IMR-90 (cell line): ENCODE measurements around the gene LRP5. TPM values are rescaled to one million over a fixed set of nuclear protein-coding genes. Genes with fewer than 3 reads are reported as not detected.

Source experiments
- ATAC-seq: fragments of 200-7000 bp; cut with Tn5 transposase; 2 replicates; pipeline ENCODE4 v1.9.1; 2020; ENCODE audit warnings: low read depth, mild to moderate bottlenecking, moderate library complexity
- BruUV-seq: library from RNA; stranded (reverse); fragments of 400-500 nt; replicated peaks from 2 replicates; lab custom pipeline; 2021; lab: Mats Ljungman, UMichigan
- CTCF ChIA-PET: fragments of 300-600 bp; formaldehyde crosslinking; extraction: SDS; loops from one replicate; lab custom pipeline; 2021; ENCODE audit warnings: antibody characterized with exemption; lab: Yijun Ruan, JAX
- POLR2A ChIA-PET: fragments of 300-600 bp; sonication (Branson Sonifier 250); formaldehyde crosslinking; loops from one replicate; lab custom pipeline; 2022; ENCODE audit warnings: antibody characterized with exemption; ENCODE audit not compliant: unreplicated experiment; lab: Charles Lee
- DNase-seq: peaks from one replicate; pipeline ENCODE4 v3.0.0; 2013
- H2AFZ ChIP-seq: replicated peaks from 2 replicates; pipeline ENCODE3; 2013; ENCODE audit warnings: low read length, mild to moderate bottlenecking; ENCODE audit not compliant: poor library complexity
- H2AK5ac ChIP-seq: 2 replicates; pipeline ENCODE4 v1.6.1; 2013; ENCODE audit warnings: low read depth, low read length, inconsistent platforms
- H2AK9ac ChIP-seq: replicated peaks from 2 replicates; pipeline ENCODE3; 2013; ENCODE audit warnings: mild to moderate bottlenecking, low read depth, low read length, moderate library complexity; ENCODE audit not compliant: poor library complexity
- H2BK120ac ChIP-seq: 2 replicates; pipeline ENCODE4 v1.6.1; 2013; ENCODE audit warnings: low read depth, low read length, inconsistent platforms
- H2BK15ac ChIP-seq: 3 replicates; pipeline ENCODE4 v1.6.1; 2013; ENCODE audit warnings: low read depth, low read length, inconsistent platforms
- H2BK20ac ChIP-seq: 2 replicates; pipeline ENCODE4 v1.6.1; 2013; ENCODE audit warnings: low read depth, mild to moderate bottlenecking, inconsistent platforms, low read length, moderate library complexity
- H2BK5ac ChIP-seq: 2 replicates; pipeline ENCODE4 v1.6.1; 2013; ENCODE audit warnings: mild to moderate bottlenecking, low read depth, low read length, inconsistent platforms; ENCODE audit not compliant: poor library complexity, severe bottlenecking
- H3K14ac ChIP-seq: replicated peaks from 2 replicates; pipeline ENCODE4 v1.6.1; 2013; ENCODE audit warnings: low read depth, low read length, inconsistent platforms
- H3K18ac ChIP-seq: 2 replicates; pipeline ENCODE4 v1.6.1; 2013; ENCODE audit warnings: low read depth, low read length, control low read depth
- H3K23ac ChIP-seq: 2 replicates; pipeline ENCODE4 v1.6.1; 2013; ENCODE audit warnings: low read depth, low read length, inconsistent platforms
- H3K27ac ChIP-seq: 2 replicates; pipeline ENCODE4 v1.5.1; 2013; ENCODE audit warnings: mild to moderate bottlenecking, control low read depth, low read length; ENCODE audit not compliant: insufficient read depth
- H3K27me3 ChIP-seq: 2 replicates; pipeline ENCODE4 v1.6.1; 2013; ENCODE audit warnings: low read length; ENCODE audit not compliant: control insufficient read depth, insufficient read depth
- H3K36me3 ChIP-seq: 2 replicates; pipeline ENCODE4 v1.6.1; 2013; ENCODE audit warnings: low read length, mixed read lengths; ENCODE audit not compliant: control insufficient read depth, insufficient read depth
- H3K4ac ChIP-seq: 2 replicates; pipeline ENCODE4 v1.6.1; 2013; ENCODE audit warnings: low read depth, low read length, inconsistent platforms
- H3K4me1 ChIP-seq: 2 replicates; pipeline ENCODE4 v1.6.1; 2013; ENCODE audit warnings: low read length, mixed read lengths; ENCODE audit not compliant: control insufficient read depth, insufficient read depth
- H3K4me2 ChIP-seq: 2 replicates; pipeline ENCODE4 v1.6.1; 2013; ENCODE audit warnings: low read depth, mild to moderate bottlenecking, control low read depth, low read length, moderate library complexity
- H3K4me3 ChIP-seq: 2 replicates; pipeline ENCODE4 v1.5.1; 2013; ENCODE audit warnings: low read depth, mild to moderate bottlenecking, control low read depth, low read length, moderate library complexity; ENCODE audit not compliant: insufficient read depth
- H3K56ac ChIP-seq: 2 replicates; pipeline ENCODE4 v1.6.1; 2013; ENCODE audit warnings: low read length, inconsistent platforms; ENCODE audit not compliant: insufficient read depth; ENCODE audit errors: extremely low read depth
- H3K79me1 ChIP-seq, 2 experiments: 2 replicates each; pipeline ENCODE4 v1.6.1; 2013; ENCODE audit warnings: low read length in 2 of 2, inconsistent platforms in 1 of 2, low read depth in 1 of 2
- H3K9ac ChIP-seq: 2 replicates; pipeline ENCODE4 v1.6.1; 2013; ENCODE audit warnings: low read depth, low read length, control low read depth
- H3K9me1 ChIP-seq: 2 replicates; pipeline ENCODE4 v1.6.1; 2013; ENCODE audit warnings: low read length, inconsistent platforms; ENCODE audit not compliant: insufficient read depth
- H3K9me3 ChIP-seq: 2 replicates; pipeline ENCODE4 v1.6.1; 2013; ENCODE audit warnings: low read length; ENCODE audit not compliant: control insufficient read depth, insufficient read depth
- H4K20me1 ChIP-seq: 2 replicates; pipeline ENCODE4 v1.6.1; 2013; ENCODE audit warnings: low read length, inconsistent platforms; ENCODE audit not compliant: insufficient read depth
- H4K5ac ChIP-seq: 2 replicates; pipeline ENCODE4 v1.6.1; 2013; ENCODE audit warnings: mild to moderate bottlenecking, low read depth, low read length, control low read depth
- H4K8ac ChIP-seq, 2 experiments: 2 replicates each; pipeline ENCODE4 v1.6.1; 2013; ENCODE audit warnings: low read depth in 2 of 2, low read length in 2 of 2, control low read depth in 1 of 2, inconsistent platforms in 1 of 2
- H4K91ac ChIP-seq: 2 replicates; pipeline ENCODE4 v1.6.1; 2013; ENCODE audit warnings: low read depth, low read length, inconsistent platforms; ENCODE audit not compliant: insufficient read depth
- NFE2L2 ChIP-seq: fragments of 150-350 bp; IDR thresholded peaks from 2 replicates; pipeline ENCODE4 v1.6.1; 2016; ENCODE audit warnings: low read depth, mild to moderate bottlenecking, low read length
- POLR2A ChIP-seq: IDR thresholded peaks from 2 replicates; pipeline ENCODE4 v1.6.1; 2012; ENCODE audit warnings: mild to moderate bottlenecking, low read depth, low read length
- WGBS, 2 experiments: methylation state at CpG; one replicate each; pipeline versions ENCODE4 v1.1.5 to v1.1.7; 2013; ENCODE audit warnings: missing lambda C conversion rate in 2 of 2; ENCODE audit not compliant: insufficient read length in 1 of 2; ENCODE audit errors: extremely low coverage in 2 of 2; 5-methylcytosine and 5-hydroxymethylcytosine counted together
- dilution Hi-C: fragments of 300-500 bp; cut with HindIII; formaldehyde crosslinking; loops from one replicate; pipeline ENCODE4 v1.14.3; 2018; ENCODE audit warnings: low sequenced_read_pairs; ENCODE audit not compliant: unreplicated experiment
- in situ Hi-C: fragments of 300-500 bp; cut with MboI; formaldehyde crosslinking; loops from 3 replicates; pipeline ENCODE4 v1.14.3; 2019; ENCODE audit warnings: low sequenced_read_pairs, inconsistent platforms, mixed read lengths
- intact Hi-C: fragments of 100-400 bp; cut with micrococcal nuclease; formaldehyde crosslinking; loops from 2 replicates; pipeline ENCODE4 v1.10.0; 2022
- polyA plus RNA-seq, 3 experiments: library from polyadenylated mRNA; depleted of rRNA; stranded (reverse); fragments of >200 nt; gene quantifications; 2 replicates each; pipeline ENCODE4 v1.2.3, GENCODE V29; 2012; ENCODE audit warnings: low replicate concordance in 1 of 3
- total RNA-seq: library from RNA; depleted of rRNA; stranded (reverse); fragments of >200 nt; gene quantifications from 2 replicates; pipeline ENCODE4 v1.2.3, GENCODE V29; 2012

LRP5 gene
- total and polyA plus RNA-seq, 2 of the 4 experiments (the other 2 are of a cell fraction): 10.4 to 15.0 TPM

DNA sequence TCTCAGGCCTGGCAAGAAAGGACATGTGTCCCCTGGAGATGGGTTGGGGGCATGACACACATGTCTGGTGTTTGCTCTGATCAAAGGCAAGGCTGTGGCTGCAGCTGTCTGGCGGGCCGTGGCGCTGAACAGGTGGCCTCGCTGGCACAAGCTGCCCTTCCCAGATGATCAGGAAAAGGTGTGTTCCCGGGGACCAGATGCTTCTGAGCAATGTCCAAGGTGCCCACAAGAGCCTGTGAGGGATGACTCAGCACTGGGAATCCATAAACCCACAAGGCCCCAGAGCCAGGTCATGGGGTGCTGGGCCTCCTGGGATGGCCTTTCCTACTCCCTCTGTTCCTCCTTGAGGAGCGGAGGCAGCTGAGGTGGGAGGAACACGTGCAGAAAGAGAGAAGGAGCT lies 9.7 kb upstream of the LRP5 start:
- no CpG with 5 or more reads among the region's 7 CpGs for WGBS, 2 experiments

More for the DNA sequence above, 9.7 kb upstream of the LRP5 start:
- no peak overlapping the region for H3K27ac ChIP-seq
- H2BK120ac ChIP-seq: no peak overlapping the region
- in situ Hi-C loops: no loop called here
- no peak overlapping the region for H4K5ac ChIP-seq
- intact Hi-C loops: no loop called here
- H3K36me3 ChIP-seq: no peaks in the 10 kb centered on the region
- peaks cover 3% of the 10 kb centered on the region; the same call in 1 of the 2 replicates for H3K9me3 ChIP-seq
- no peak overlapping the region for H2AK5ac ChIP-seq
- H3K4me3 ChIP-seq: no peak overlapping the region
- BruUV-seq: no TSS peak
- H3K14ac ChIP-seq: no peak overlapping the region
- ChIA-PET POLR2A (no interaction called here), CTCF (no interaction called here)
- no peak overlapping the region for H3K4me2 ChIP-seq
- no peaks in the 10 kb centered on the region; the same call in 1 of the 2 replicates for H3K27me3 ChIP-seq
- H3K4me1 ChIP-seq: peaks cover 2% of the 10 kb centered on the region
- H4K91ac ChIP-seq: no peak overlapping the region
- H4K20me1 ChIP-seq: no peaks in the 10 kb centered on the region
- no peak overlapping the region for H2BK20ac ChIP-seq
- no peak overlapping the region for H2AK9ac ChIP-seq
- H2AFZ ChIP-seq: peak overlapping the region; percentile 33
- H3K79me1 ChIP-seq: no peaks in the 10 kb centered on the region
- peak; percentile 50 for DNase-seq
- no peak overlapping the region for H2BK15ac ChIP-seq
- TF ChIP-seq POLR2A (no peak), NFE2L2 (peak; percentile 63; the same call in 1 of the 2 replicates)
- dilution Hi-C loops: no loop called here
- ATAC-seq: no peak; the same call in 1 of the 2 replicates
- no peak overlapping the region for H3K23ac ChIP-seq
- no peak overlapping the region for H2BK5ac ChIP-seq
- H3K56ac ChIP-seq: no peak overlapping the region
- no peak overlapping the region for H4K8ac ChIP-seq
- H3K18ac ChIP-seq: no peak overlapping the region
- H3K4ac ChIP-seq: no peak overlapping the region
- no peak overlapping the region for H3K9ac ChIP-seq
- H3K9me1 ChIP-seq: no peaks in the 10 kb centered on the region
